Inferior parietal cortex (tissue), 1 donor: ENCODE data around the gene FRMD7.
"Not testable (repeated sequence)": the region's sequence is repeated elsewhere in the genome, so short reads cannot be mapped to it uniquely, and the experiment has no call there.

Source experiments
- DNase-seq: peaks from one replicate; pipeline ENCODE4 v3.0.0-alpha.2; 2016; ENCODE audit errors: extremely low spot score

FRMD7 gene, protein sequence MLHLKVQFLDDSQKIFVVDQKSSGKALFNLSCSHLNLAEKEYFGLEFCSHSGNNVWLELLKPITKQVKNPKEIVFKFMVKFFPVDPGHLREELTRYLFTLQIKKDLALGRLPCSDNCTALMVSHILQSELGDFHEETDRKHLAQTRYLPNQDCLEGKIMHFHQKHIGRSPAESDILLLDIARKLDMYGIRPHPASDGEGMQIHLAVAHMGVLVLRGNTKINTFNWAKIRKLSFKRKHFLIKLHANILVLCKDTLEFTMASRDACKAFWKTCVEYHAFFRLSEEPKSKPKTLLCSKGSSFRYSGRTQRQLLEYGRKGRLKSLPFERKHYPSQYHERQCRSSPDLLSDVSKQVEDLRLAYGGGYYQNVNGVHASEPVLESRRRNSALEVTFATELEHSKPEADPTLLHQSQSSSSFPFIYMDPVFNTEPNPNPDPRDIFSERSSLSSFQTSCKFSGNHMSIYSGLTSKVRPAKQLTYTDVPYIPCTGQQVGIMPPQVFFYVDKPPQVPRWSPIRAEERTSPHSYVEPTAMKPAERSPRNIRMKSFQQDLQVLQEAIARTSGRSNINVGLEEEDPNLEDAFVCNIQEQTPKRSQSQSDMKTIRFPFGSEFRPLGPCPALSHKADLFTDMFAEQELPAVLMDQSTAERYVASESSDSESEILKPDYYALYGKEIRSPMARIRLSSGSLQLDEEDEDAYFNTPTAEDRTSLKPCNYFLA

DNA sequence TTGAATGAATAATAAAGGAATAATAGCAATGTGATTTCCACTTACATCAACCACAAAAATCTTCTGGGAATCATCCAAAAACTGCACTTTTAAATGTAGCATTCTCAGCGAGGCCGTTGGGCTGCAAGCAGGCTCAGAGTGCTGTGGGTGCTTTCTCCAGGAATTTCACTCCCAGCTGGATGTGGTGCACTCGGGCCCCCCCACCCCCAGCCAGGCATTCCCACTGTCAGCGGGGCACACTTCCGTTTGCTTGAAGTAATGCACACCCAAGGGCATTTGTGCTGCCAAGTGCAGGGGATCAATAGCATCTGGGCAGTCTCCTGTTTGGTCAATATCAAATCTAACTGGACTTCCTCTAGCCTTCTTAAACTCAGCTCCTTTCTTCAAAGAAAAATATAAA is at the start of gene FRMD7:
Gene FRMD7 (minus strand): TSS at position 278 of the 400 bp plus-strand sequence. CDS start 176 bp downstream, at position 102.
- no peak for DNase-seq

DNA sequence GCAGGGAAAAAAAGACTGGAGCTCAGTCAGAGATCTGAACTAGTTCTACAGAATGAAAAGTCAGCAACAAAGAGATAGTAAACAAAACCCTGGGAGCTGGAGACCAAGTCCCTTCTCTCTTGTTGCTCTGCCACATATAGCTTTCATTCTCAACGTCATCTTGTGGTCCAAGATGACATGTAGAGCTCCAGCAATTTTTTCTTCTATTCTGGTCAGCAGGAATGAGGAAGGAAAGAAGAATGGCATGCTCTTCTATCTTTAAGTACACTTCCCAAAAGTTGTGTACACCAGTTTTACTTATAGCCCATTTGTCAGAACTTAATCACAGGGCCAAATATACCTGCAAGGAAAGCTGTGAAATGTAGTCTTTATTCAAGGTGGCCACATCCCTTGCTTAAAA is 45.8 kb upstream of the FRMD7 start:
- no peak for DNase-seq

DNA sequence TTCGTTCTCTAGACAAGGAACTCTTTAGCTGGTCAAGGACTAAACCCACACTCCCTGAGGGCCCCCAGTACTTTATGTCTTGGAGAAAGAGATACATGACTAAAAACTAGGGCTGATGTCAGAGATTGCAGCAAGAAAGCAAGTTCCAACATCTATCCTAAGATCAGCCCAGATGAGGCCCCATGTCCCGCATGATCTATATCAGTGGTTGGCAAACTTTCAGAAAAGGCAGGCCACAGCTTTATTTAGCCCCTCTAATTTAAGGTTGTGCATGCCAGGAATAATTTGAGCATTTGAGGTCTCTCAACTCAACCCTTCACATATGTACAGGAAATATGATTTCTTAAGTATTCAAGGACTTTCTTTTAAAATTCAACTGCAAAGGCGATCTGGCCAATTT is 44.1 kb upstream of the FRMD7 start:
- DNase-seq, result no peak

DNA sequence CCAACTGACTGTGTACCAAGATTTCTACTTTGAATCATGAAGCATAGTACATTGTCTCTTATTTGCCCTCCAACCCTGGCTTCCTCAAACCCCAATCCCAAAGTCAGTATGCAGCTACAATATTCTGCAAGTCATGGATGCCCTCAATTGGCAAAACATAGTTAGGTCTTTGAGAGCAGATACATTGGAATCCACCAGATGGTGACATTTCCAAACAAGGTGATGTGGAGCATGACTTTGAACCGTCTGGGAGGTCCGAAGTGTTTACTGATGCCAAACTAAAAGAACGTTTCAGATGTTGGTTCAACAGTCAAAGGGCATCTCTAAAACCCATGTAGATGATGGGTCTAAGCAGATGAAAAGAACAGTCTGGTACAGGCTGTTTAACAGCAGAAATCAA is 43.7 kb upstream of the FRMD7 start:
- no peak for DNase-seq

DNA sequence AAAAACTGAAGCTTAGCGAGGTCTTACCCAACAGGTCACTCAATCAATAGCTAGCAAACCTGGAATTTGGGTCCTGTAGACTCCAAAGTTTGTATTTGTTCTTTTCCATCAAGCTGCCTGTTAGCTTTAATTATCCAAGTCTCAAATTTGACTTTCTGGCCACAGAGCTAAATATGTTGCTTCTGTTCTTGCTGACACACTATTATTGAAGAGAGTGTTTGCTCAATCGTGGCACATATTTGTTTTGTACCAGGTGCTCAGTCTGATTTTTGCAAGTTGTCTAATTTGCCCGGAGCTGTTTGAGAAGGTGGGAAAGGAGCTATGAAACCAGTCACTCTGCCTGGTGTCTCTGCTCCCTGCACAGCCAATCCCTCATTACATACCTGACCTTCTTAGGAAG is 41.7 kb upstream of the FRMD7 start:
- no peak for DNase-seq

DNA sequence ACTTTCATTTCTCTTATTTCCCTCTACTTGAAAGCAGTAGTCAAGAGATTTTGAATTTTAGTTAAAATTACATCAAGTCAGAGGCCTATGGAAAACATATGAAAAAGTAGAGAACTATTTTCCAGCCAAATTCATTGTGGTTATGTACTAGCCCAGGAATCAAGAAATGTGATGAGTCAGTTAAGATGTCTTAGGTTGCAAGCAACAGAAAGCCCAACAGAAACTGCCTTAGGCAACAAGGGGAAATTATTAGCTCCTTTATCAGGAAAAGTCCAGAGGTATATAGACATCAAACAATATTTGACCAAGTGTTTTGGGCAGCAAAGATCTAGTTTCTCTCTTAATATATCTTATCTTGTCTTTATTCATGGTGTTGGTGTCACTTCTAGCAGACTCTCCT is 37.8 kb upstream of the FRMD7 start:
- DNase-seq, result no peak

DNA sequence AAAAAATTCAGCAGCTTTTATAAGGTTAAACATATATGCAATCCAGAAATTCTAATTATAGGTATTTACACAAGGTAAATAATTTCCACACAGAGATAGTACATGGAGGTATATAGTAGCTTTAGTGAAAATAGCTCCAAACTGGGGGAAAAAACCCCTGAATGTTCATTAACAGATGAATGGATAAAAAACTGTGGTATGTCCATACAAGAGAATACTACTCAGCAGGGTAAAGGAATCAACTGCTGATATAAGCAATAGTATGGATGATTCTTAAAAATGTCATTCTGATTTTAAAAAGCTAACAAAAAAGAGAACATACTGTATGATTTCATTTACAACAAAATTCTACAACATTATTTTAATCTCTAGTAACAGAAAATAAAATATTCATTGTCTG is 37.2 kb upstream of the FRMD7 start:
- DNase-seq, result no peak

DNA sequence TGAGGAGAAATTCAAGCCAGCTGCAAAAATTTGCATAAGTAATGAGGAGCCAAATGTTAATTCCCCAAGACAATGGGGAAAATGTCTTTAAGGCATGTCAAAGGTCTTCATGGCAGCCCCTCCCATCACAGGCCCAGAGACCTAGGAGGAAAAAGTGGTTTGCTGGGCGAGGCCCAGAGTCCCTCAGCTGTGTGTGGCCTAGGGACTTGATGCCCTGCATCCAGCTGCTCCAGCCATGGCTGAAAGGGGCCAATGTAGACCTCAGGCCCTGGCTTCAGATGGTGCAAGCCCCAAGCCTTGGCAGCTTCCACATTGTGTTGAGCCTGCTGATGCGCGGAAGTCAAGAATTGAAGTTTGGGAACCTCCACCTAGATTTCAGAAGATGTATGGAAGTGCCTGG is 35.3 kb upstream of the FRMD7 start:
- DNase-seq, result not testable (repeated sequence)

DNA sequence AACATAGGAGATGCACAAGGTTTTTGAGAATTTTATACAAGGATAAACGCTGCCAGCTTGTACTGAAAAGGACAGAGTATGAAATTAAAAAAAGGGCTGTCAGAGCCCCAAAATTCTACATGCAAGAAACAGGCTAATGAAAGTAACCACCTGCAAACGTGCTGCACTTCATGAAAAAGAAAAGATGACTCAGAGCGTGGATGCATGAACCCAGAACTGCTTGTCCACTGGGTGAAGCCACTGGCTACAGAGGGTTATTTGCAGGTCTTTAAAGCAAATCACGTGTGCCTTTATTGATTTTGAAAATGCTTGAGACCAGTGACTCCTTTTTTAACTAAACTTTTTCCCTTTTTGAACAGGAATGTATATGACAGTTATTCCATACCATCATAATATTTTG is 25.3 kb upstream of the FRMD7 start:
- no peak for DNase-seq

DNA sequence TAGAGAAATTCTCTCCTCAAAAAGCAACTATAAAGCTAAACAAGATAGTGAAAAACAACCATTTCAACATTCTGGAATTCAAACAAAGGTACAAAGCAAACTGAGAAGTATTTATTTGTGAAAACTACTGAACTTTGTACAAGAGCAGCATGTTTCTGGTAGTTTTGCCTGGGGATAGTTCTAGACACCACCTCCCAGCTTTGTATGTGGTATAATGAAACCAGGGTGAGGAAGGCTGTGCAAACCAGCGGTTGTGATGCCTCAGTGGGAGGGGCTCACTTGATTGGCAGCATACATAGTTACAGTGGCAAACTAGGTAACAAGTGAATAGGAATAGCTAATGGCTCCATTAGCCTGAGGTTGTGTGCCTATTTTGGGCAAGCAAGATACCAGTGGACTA is 18.6 kb upstream of the FRMD7 start:
- no peak for DNase-seq

DNA sequence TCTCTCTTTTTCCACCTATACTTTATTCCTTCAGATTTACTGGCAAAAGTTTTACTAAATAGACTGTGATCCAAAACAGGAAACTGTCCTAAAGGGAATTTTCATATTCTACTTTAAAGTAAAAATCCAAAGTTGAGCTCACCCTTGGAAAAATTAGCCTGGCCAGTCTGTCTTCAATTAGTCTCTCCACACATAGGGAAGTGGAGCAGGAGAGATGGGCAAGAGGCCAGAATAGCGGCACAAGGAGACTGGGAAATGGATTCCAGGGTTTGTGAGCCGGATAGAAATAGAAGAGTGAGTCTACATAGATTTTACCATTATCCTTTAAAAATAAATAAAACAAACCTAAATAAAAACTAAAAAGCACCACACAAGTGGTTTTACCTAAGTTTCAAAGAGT is 16.2 kb upstream of the FRMD7 start:
- no peak for DNase-seq

DNA sequence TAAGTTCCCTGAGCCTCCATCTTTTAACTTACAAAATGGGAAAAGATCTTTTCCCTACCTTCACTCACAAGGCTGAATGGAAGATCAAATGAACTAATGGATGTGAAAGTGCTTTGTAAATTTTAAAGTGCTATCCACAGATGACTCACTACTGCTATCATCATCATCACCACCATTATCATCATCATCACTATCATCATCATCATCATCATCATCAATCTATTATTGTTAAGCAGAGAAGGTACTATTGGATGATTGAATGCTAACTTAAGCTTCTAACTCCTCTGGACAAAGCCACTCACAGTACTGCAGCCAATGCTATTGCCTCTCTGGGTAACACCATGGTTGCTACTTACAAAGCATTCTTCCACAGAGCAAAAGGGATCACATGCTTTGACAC is 1.9 kb downstream of the FRMD7 start:
- no peak for DNase-seq

DNA sequence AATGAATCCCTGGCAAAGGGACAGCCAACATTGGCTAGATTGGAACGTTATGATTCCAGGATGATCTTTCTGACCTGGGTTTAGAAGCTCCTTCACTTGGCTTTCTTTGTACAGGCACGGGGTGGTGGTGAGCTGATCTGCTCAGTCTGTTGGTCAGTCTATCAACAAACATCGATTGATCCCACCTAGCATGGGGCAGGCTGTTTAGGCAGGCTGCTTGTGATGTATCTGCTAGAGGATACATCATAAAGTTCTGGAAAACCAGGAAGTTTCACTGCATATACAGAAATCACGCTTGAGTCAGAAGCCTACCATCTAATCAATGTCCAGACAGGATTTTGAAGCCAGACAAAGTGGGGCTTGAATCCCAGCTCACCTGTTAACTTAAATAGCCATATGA is 6.9 kb downstream of the FRMD7 start:
- no peak for DNase-seq

DNA sequence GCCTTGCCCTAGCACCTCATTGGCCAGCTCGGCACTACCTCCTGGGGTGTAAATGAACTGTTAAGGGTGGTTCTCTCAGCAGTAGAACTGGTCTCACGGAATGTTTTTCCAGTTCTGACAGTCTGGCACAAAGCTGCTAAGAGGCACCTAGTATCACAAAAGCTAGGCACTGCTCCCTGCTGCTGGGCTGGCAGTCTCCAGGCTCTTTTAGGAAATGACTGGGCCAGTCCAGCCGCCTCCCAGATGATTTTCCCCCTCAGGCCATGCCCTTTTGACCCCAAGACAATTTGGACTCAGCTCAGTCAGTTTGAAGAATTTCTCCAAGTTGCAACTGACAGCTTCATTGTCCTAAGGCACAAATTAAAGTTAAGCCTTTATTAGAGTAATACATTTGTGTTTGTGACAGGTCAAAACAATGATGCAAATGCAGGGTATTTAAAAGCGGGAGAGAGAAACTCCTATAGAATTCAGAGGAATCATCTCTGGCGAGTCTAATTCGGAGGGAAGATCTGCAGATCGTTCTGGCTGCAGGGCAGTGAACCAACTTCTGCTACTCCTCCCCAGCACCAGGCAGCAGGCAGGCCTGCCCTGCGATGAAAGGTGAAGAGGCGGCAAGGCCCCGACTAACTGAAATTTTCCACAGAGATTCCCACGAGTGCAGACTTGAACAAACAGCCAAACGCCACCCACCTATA is 7.9 kb downstream of the FRMD7 start:
- DNase-seq, result no peak

DNA sequence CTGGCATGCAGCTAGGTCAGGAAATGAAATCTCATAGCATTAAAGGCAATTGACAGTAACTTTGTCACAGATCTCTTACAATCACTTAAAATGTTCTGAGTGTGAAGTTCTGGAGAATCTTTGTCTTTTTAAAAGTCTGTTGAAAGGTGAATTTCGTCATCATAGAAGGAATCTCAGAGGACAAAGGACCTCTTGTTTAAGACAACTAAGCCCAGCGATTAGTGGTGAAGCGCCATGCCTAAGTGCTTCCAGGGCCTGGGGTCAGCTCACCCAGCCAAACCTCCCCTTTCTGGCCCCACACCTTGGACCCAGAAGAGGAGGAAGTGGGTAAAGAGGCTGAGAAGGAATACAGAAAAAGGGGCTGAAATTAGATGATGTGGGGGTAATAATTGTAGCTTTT is 8.5 kb downstream of the FRMD7 start:
- no peak for DNase-seq

DNA sequence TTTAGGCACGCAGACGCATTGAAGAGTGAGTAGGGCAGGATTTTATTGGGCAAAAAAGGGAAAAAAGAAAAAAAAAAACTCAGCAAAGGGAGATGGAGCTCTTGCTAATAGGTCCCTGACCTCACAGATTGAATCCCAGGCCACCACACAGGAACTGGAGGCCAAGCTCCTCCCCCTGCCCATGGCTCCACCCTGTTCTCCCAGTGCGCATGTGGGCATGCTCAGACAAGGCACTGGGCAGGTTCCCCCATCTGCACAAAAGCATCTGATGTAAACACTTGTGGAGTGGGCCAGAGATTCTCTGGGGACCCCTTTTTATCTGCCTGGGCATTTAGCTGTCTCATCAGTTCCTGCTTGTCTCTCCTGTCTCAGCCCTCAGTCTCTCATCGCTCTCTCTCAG is 9.5 kb downstream of the FRMD7 start:
- no peak for DNase-seq

DNA sequence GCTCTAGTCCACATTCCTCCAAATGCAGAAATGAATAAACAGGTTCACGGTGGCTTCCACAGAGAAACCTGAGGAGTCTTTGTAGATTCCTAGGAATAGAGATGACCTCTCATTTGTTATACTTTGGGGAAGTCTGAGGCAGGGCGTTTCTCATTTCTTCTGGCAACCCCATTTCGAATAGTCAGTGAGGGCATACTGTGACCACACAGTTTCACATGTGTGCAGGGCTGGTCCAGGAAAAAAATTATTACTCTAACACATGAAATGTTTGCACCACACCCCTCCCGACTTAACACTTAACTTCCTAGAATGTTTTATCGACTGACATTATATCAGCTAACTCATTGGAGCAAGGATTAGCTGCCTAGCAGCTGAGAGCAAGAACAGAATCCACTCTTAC is 12.0 kb downstream of the FRMD7 start:
- no peak for DNase-seq

DNA sequence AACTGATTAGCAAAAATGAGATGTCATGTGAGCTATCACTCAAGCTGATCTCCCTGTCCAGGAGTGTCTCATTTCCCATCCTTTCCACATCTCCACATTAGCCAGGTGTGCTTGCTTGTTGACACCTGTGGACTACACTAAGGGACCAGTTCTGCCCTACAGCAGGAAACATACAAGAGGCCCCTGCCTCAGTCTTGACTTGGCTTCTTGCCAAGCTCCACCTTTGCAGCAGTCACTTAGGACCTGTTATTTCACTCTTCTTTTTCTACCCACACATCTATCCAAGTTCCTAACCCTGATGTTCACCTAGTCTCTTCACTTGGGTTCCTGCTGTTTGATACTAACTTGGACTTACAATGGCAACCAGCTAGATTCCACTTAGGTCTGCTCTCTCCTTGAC is 13.2 kb downstream of the FRMD7 start:
- no peak for DNase-seq

DNA sequence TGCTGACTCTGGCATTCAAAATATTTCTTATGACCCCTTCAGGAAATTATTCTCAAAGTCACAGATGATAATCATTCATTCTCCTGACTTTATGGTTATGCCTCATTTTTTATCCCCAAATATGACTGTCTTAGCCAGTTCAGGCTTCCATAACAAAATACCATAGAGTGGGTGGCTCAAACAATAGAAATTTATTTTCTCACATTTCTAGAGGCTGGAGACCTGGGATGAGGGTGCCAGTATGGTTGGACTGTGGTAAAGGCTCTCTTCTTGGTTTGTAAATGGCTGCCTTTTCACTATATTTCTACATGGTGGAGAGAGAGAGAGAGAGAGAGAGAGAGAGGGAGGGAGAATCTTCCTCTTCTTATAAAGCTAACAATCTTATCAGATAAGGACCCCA is 20.5 kb downstream of the FRMD7 start:
- DNase-seq, result no peak

DNA sequence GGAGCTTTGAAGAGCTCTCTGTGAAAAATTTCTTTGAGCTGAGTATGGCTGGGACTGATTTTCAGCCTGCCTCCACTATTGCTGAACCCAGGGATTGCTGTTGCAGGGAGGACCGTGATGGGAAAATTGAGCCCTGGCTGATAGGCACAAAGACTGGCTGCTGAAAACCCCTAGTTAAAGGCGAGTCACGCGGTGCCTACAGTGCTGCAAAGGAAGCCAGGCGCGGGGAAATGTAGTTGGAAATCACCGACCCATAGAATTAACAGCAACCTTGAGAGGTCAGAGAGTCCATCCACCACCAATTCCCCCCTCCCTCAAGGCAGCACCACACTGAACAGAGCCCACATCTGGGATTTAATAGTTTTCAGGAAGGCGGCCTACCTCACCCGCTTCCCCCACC is 26.0 kb downstream of the FRMD7 start:
- no peak for DNase-seq

DNA sequence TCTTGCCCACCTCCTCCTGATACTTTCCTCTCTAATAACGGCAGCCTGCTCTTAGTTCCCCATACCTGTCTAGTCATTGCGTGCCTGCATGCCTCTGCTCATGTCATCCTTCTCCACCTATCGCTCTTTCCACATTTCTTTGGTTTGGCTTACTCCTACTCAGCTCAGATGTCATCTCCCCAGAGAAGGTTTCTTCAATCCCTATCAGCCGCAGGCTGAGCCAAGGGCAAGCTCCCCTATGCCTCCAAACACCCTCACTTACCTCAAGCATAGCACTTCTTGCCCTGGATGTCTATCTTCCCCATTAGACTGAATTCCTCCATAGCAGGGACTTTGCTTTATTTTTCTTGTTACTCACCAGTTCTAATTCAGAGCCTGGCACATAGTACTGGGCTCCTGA is 26.6 kb downstream of the FRMD7 start:
- DNase-seq, result no peak

DNA sequence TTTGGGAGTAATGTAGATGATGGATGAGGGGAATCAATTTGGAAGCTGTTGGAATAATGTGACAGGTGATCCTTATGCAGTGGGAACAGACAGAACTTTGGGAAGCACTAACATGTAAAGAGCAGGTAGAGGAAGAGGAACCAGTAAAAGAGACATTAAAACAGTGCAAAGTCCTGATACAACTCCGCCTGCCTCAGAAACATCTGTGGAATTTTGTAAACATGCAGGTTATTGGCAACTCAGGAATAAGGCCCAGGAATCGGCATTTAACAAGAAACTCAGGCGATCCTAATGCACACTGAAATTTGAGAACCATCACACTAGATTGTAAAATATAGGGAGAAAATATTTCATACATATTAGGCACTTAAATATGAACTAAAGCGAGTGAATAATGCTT is 29.1 kb downstream of the FRMD7 start:
- DNase-seq, result not testable (repeated sequence)

DNA sequence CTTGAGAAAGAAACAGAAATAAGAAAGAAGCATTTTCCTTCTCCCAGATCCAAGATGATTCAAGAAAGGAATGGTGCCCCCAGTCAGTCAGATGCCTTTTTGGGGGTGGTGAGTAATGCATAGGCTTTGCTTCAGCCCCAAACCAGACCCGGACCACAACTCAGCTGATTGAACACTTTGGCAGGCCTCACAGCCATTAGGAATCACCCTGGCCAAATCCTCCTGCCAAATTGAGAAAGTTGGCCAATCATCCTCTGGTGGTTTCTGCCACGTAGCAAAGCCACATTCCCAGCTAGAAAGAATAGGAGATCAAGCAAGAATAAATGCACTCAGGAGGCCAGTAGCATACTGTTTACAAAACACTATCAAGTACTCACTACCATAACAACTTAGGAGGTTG is 33.7 kb downstream of the FRMD7 start:
- DNase-seq, result no peak
